Mesothelial cell of epicardium (in vitro differentiated cells): ENCODE data around the gene MPV17L. TPM values are rescaled to one million over a fixed set of nuclear protein-coding genes. Genes with fewer than 3 reads are reported as not detected.
"Not testable (repeated sequence)": the region's sequence is repeated elsewhere in the genome, so short reads cannot be mapped to it uniquely, and the experiment has no call there.

ENCODE experiments used
- DNase-seq, 2 experiments: peaks; one replicate each; pipeline ENCODE4 v3.0.0; 2021; ENCODE audit warnings: low spot score in 2 of 2; ENCODE audit not compliant: unreplicated experiment in 2 of 2
- H3K27ac Mint-ChIP-seq: 2 replicates; pipeline ENCODE4 v1.8.0; 2021; ENCODE audit warnings: mixed read lengths
- H3K27me3 Mint-ChIP-seq: 2 replicates; pipeline ENCODE4 v1.8.0; 2021; ENCODE audit warnings: low read depth, mixed read lengths
- H3K36me3 Mint-ChIP-seq: 2 replicates; pipeline ENCODE4 v1.8.0; 2021; ENCODE audit warnings: mixed read lengths
- H3K4me1 Mint-ChIP-seq: 2 replicates; pipeline ENCODE4 v1.8.0; 2021; ENCODE audit warnings: mixed read lengths
- H3K4me3 Mint-ChIP-seq: 2 replicates; pipeline ENCODE4 v1.8.0; 2021; ENCODE audit warnings: mild to moderate bottlenecking, moderate library complexity, mixed read lengths
- H3K9me3 Mint-ChIP-seq: 2 replicates; pipeline ENCODE4 v1.8.0; 2021; ENCODE audit warnings: mixed read lengths
- total RNA-seq: library from RNA; stranded (reverse); gene quantifications from 3 replicates; pipeline ENCODE4 v1.2.1, GENCODE V29; 2021
- TF ChIP-seq, protein P1 (sequence below): fragments of 200-600 bp; sonication (generic); IDR thresholded peaks from one replicate; pipeline ENCODE4 v1.5.0; 2021; ENCODE audit warnings: antibody characterized with exemption; ENCODE audit not compliant: unreplicated experiment

The MPV17L gene
- total RNA-seq, 1 donor from 2014 or later: 3.5 TPM

- H3K9me3 Mint-ChIP-seq: no peaks in the 10 kb centered on the region
- no peaks in the 10 kb centered on the region for H3K4me1 Mint-ChIP-seq
- TF ChIP-seq, protein P1, sequence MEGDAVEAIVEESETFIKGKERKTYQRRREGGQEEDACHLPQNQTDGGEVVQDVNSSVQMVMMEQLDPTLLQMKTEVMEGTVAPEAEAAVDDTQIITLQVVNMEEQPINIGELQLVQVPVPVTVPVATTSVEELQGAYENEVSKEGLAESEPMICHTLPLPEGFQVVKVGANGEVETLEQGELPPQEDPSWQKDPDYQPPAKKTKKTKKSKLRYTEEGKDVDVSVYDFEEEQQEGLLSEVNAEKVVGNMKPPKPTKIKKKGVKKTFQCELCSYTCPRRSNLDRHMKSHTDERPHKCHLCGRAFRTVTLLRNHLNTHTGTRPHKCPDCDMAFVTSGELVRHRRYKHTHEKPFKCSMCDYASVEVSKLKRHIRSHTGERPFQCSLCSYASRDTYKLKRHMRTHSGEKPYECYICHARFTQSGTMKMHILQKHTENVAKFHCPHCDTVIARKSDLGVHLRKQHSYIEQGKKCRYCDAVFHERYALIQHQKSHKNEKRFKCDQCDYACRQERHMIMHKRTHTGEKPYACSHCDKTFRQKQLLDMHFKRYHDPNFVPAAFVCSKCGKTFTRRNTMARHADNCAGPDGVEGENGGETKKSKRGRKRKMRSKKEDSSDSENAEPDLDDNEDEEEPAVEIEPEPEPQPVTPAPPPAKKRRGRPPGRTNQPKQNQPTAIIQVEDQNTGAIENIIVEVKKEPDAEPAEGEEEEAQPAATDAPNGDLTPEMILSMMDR: no peak
- DNase-seq: no peak
- no peak overlapping the region for H3K4me3 Mint-ChIP-seq
- no peaks in the 10 kb centered on the region for H3K36me3 Mint-ChIP-seq
- H3K27me3 Mint-ChIP-seq: peaks cover 27% of the 10 kb centered on the region
- no peak overlapping the region for H3K27ac Mint-ChIP-seq
Measured at GRCh38 chr16:15451098-15451731, 55.7 kb downstream of the MPV17L start.

DNA sequence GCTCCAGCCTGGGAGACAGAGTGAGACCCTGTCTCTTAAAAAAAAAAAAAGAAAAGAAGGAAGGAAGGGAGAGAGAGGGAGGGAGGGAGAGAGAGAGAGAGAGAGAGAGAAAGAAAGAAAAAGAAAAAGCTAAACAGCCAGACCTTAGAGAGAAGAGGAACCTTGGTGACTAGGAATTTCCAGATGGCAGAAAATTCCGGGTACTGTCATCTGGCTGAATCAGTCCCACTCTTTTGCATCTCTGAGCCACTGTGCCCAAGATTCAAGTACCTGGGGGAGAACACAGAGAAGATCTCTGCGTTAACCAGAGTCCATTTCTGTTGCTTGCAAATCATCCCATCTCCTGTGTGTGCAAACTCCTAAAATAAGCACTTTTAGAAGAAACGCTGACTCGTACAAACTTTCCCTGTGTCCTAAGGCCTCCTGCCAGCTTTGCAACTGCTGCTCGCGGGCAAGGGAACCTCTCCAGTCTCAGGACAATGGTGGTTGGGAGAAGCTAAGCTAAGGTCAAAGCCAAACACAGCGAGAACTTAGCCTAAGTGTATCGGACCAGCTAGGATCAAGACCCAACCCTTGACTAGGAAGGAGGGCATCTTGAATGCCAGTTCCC lies 56.8 kb downstream of the MPV17L start:
- Mint-ChIP-seq H3K9me3 (no peaks in the 10 kb centered on the region), H3K36me3 (no peaks in the 10 kb centered on the region), H3K4me3 (no peak overlapping the region), H3K27ac (no peak overlapping the region), H3K27me3 (peaks cover 28% of the 10 kb centered on the region), H3K4me1 (no peaks in the 10 kb centered on the region)
- DNase-seq: no peak
- TF ChIP-seq, protein P1: no peak

GRCh38 chr16:15453296-15453695 lies 57.7 kb downstream of the MPV17L start:
- H3K36me3 Mint-ChIP-seq, DNase-seq, H3K4me1 Mint-ChIP-seq, H3K9me3 Mint-ChIP-seq, H3K27ac Mint-ChIP-seq, H3K4me3 Mint-ChIP-seq: not testable (repeated sequence)
- H3K27me3 Mint-ChIP-seq: peaks cover 34% of the 10 kb centered on the region

DNA sequence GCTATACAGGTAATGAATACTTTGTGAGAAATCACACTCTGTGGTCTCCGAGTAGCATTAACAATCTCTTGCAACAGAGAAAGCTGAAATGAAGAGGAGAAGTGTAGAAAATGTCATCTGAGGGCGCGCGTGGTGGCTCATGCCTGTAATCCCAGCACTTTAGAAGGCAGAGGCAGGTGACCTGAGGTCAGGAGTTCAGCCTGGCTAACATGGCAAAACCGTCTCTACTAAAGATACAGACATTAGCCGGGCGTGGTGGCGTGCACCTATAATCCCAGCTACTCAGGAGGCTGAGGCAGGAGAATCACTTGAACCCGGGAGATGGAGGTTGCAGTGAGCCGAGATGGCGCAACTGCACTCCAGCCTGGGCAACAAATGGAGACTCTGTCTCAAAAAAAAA lies 59.4 kb downstream of the MPV17L start:
- H3K9me3 Mint-ChIP-seq, H3K4me1 Mint-ChIP-seq, H3K4me3 Mint-ChIP-seq, H3K27ac Mint-ChIP-seq, DNase-seq, H3K36me3 Mint-ChIP-seq: not testable (repeated sequence)
- H3K27me3 Mint-ChIP-seq: peaks cover 44% of the 10 kb centered on the region

DNA sequence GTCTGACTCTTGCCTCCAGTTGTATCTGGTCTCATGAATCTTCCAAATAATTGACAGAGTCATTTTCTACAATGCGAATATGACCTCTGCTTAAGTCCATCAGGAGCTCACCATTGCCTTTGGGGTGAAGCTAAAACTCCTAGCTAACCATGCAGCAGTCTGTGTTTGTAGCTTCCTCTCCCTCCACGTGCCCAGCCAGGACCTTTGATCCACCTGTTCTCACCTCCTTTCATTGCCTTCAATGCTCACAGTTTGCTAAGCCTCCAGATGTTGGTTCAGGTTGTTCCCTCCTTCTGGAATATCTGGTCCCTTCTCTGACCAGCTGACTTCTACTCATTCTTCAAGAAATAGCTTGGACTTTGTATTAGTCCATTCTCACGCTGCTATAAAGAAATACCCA lies 61.8 kb downstream of the MPV17L start:
- no peaks in the 10 kb centered on the region for H3K9me3 Mint-ChIP-seq
- no peak overlapping the region for H3K27ac Mint-ChIP-seq
- H3K4me3 Mint-ChIP-seq: no peak overlapping the region
- TF ChIP-seq, protein P1: no peak
- no peaks in the 10 kb centered on the region for H3K36me3 Mint-ChIP-seq
- DNase-seq: no peak
- peaks cover 50% of the 10 kb centered on the region for H3K27me3 Mint-ChIP-seq
- H3K4me1 Mint-ChIP-seq: no peaks in the 10 kb centered on the region

DNA sequence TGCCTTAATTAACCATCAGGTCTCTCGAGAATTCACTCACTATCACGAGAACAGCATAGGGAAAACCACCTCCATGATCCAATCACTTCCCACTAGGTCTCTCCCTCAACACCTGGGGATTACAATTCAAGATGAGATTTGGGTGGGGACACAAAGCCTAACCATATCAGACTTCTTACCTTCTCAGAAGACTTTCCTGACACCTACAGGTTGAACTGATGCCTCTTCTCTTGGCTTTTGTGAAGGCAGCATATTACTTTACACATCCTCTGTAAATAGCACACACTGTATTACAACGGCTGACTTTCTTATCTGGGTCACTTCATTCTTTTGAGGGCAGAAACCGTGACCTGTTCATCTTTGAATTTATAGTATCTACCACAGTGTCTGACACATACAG lies 62.4 kb downstream of the MPV17L start:
- peaks cover 45% of the 10 kb centered on the region for H3K27me3 Mint-ChIP-seq
- H3K9me3 Mint-ChIP-seq: no peaks in the 10 kb centered on the region
- no peak overlapping the region for H3K27ac Mint-ChIP-seq
- H3K4me1 Mint-ChIP-seq: no peaks in the 10 kb centered on the region
- H3K36me3 Mint-ChIP-seq: no peaks in the 10 kb centered on the region
- TF ChIP-seq, protein P1: no peak
- DNase-seq: no peak
- no peak overlapping the region for H3K4me3 Mint-ChIP-seq
